ENCODE measurements around the gene KCNK4. TPM values are rescaled to one million over a fixed set of nuclear protein-coding genes. Genes with fewer than 3 reads are reported as not detected.
"Not testable (repeated sequence)": the region's sequence is repeated elsewhere in the genome, so short reads cannot be mapped to it uniquely, and the experiment has no call there.

KCNK4 gene
- total and polyA plus RNA-seq, 2 experiments from 2014 or later: 0.13 TPM; not detected in 1

- Histone ChIP-seq H3K9ac (peak overlapping the region; percentile 76), H3K79me2 (ENCODE audit: insufficient read depth) (peaks cover 75% of the 10 kb centered on the region), H3K4me1 (ENCODE audit: insufficient read depth) (peaks cover 19% of the 10 kb centered on the region), H4K20me1 (ENCODE audit: insufficient read depth) (no peaks in the 10 kb centered on the region), H3K4me3 (peak overlapping the region; percentile 58), H3F3A (ENCODE audit: insufficient read depth) (peaks cover 10% of the 10 kb centered on the region), H2AFZ (peak overlapping the region; percentile 71), H3K9me3 (ENCODE audit: low read depth) (no peaks in the 10 kb centered on the region), H3K4me2 (ENCODE audit: unreplicated experiment) (peak overlapping the region; percentile 52), H3K36me3 (ENCODE audit: low read depth) (no peaks in the 10 kb centered on the region), H3K9me2 (ENCODE audit: insufficient read depth) (no peaks in the 10 kb centered on the region), H3K27ac (peak overlapping the region; percentile 57), H3K27me3 (replicated peaks; ENCODE audit: insufficient read depth) (no peaks in the 10 kb centered on the region)
- peak; percentile 52 for DNase-seq
- WGBS, 2 experiments (ENCODE audit: low coverage in 1 of 2, low lambda C conversion rate in 2 of 2, missing lambda C conversion rate in 2 of 2): 47 to 56% methylated on average over 17 to 19 of the region's 19 CpGs
- no peak for TF ChIP-seq EZH2 (IDR thresholded peaks at IDR 0.05; ENCODE audit: insufficient read depth, poor library complexity, severe bottlenecking)
- TF ChIP-seq EZH2phosphoT487 (IDR thresholded peaks at IDR 0.05; ENCODE audit: insufficient read depth, low read depth): no peak
- in situ Hi-C loops (cut with MboI): no loop called here
Observed at GRCh38 chr11:64314146-64314804, 23.2 kb downstream of the KCNK4 start.

- Histone ChIP-seq H2AFZ (no peak overlapping the region), H3K9me3 (ENCODE audit: low read depth) (no peaks in the 10 kb centered on the region), H3K9ac (peak overlapping the region; percentile 76; the same call in 1 of the 2 replicates), H3K4me2 (ENCODE audit: unreplicated experiment) (no peak overlapping the region), H3K27me3 (replicated peaks; ENCODE audit: insufficient read depth) (no peaks in the 10 kb centered on the region), H3K36me3 (ENCODE audit: low read depth) (no peaks in the 10 kb centered on the region), H3F3A (ENCODE audit: insufficient read depth) (peaks cover 10% of the 10 kb centered on the region), H3K79me2 (ENCODE audit: insufficient read depth) (peaks cover 75% of the 10 kb centered on the region), H3K4me1 (ENCODE audit: insufficient read depth) (peaks cover 23% of the 10 kb centered on the region), H3K27ac (peak overlapping the region; percentile 57; the same call in 1 of the 2 replicates), H4K20me1 (ENCODE audit: insufficient read depth) (no peaks in the 10 kb centered on the region), H3K4me3 (no peak overlapping the region), H3K9me2 (ENCODE audit: insufficient read depth) (no peaks in the 10 kb centered on the region)
- in situ Hi-C loops (cut with MboI): no loop called here
- no peak for TF ChIP-seq EZH2phosphoT487 (IDR thresholded peaks at IDR 0.05; ENCODE audit: insufficient read depth, low read depth)
- no peak for TF ChIP-seq EZH2 (IDR thresholded peaks at IDR 0.05; ENCODE audit: insufficient read depth, poor library complexity, severe bottlenecking)
- DNase-seq: no peak
- WGBS, 2 experiments (ENCODE audit: low coverage in 1 of 2, low lambda C conversion rate in 2 of 2, missing lambda C conversion rate in 2 of 2): 88 to 90% methylated on average over 24 of the region's 24 CpGs
Observed at GRCh38 chr11:64314805-64315561, 23.9 kb downstream of the KCNK4 start.

GRCh38 chr11:64315667-64316526 is 24.8 kb downstream of the KCNK4 start:
- Histone ChIP-seq H3F3A (ENCODE audit: insufficient read depth) (peaks cover 10% of the 10 kb centered on the region), H3K4me1 (ENCODE audit: insufficient read depth) (peaks cover 23% of the 10 kb centered on the region), H3K4me3 (peak overlapping the region; percentile 88), H3K9ac (peak overlapping the region; percentile 94; the same call in 1 of the 2 replicates), H3K4me2 (ENCODE audit: unreplicated experiment) (peak overlapping the region; percentile 95), H3K79me2 (ENCODE audit: insufficient read depth) (peaks cover 71% of the 10 kb centered on the region)
- H3K9me3 ChIP-seq (ENCODE audit: low read depth); H3K36me3 ChIP-seq (ENCODE audit: low read depth); DNase-seq; in situ Hi-C loops (cut with MboI); H3K27me3 ChIP-seq (replicated peaks; ENCODE audit: insufficient read depth); H3K27ac ChIP-seq; H2AFZ ChIP-seq; H3K9me2 ChIP-seq (ENCODE audit: insufficient read depth); H4K20me1 ChIP-seq (ENCODE audit: insufficient read depth): not testable (repeated sequence)
- WGBS, 2 experiments (ENCODE audit: low coverage in 1 of 2, low lambda C conversion rate in 2 of 2, missing lambda C conversion rate in 2 of 2): 64 to 66% methylated on average over 13 to 25 of the region's 25 CpGs

- Histone ChIP-seq H3K27me3 (replicated peaks; ENCODE audit: insufficient read depth) (no peaks in the 10 kb centered on the region), H3K79me2 (ENCODE audit: insufficient read depth) (peaks cover 62% of the 10 kb centered on the region), H3K27ac (peak overlapping the region; percentile 97), H3F3A (ENCODE audit: insufficient read depth) (peaks cover 10% of the 10 kb centered on the region), H4K20me1 (ENCODE audit: insufficient read depth) (no peaks in the 10 kb centered on the region), H3K9ac (peak overlapping the region; percentile 94), H3K4me3 (peak overlapping the region; percentile 88), H3K36me3 (ENCODE audit: low read depth) (0 out of 2 replicates have a peak, but pooled peaks cover 3% of the 10 kb centered on the region), H3K9me2 (ENCODE audit: insufficient read depth) (no peaks in the 10 kb centered on the region), H3K4me2 (ENCODE audit: unreplicated experiment) (peak overlapping the region; percentile 95), H3K4me1 (ENCODE audit: insufficient read depth) (peaks cover 23% of the 10 kb centered on the region), H3K9me3 (ENCODE audit: low read depth) (no peaks in the 10 kb centered on the region), H2AFZ (peak overlapping the region; percentile 85)
- WGBS, 2 experiments (ENCODE audit: low coverage in 1 of 2, low lambda C conversion rate in 2 of 2, missing lambda C conversion rate in 2 of 2): 11 to 15% methylated on average over 28 to 31 of the region's 32 CpGs
- no peak for DNase-seq
- in situ Hi-C loops (cut with MboI): no loop called here
- TF ChIP-seq EZH2phosphoT487 (IDR thresholded peaks at IDR 0.05; ENCODE audit: insufficient read depth, low read depth) (no peak), EZH2 (IDR thresholded peaks at IDR 0.05; ENCODE audit: insufficient read depth, poor library complexity, severe bottlenecking) (no peak)
Observed at GRCh38 chr11:64316672-64317324, 25.7 kb downstream of the KCNK4 start.
